ENCODE results near the gene SIPA1L3. TPM values are rescaled to one million over a fixed set of nuclear protein-coding genes. Genes with fewer than 3 reads are reported as not detected.

SIPA1L3 gene
- total and polyA plus RNA-seq, 2 of the 13 experiments (the other 11 are each of a cell fraction or from before 2014, with no cell fraction given): 5.5 to 7.7 TPM

DNA sequence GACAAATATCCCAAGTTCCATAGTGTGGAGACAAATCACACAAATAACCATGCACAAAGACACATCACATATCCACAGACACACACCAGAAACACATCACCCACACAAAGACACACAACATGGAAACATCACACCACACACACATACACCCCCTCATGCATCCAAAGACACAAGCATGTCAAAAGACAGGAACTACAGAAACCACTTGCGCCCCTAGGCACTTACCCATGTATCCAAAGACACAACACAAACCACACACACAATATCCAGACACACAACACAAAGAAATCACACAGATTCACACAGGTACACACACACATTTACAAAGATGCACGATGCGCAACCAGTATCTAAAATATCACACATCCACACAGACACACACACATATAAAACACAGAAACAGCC is 316.1 kb downstream of the SIPA1L3 start:
- WGBS (ENCODE audit: low lambda C conversion rate): 92% methylated on average over 3 of the region's 3 CpGs
- no peak overlapping the region for H3K27ac ChIP-seq (ENCODE audit: extremely low read length, insufficient read depth, low read length)
- intact Hi-C loops (cut with micrococcal nuclease; ENCODE audit: unreplicated experiment) (no loop called here), in situ Hi-C loops (cut with HindIII; ENCODE audit: extremely low pct_ligation_motif_present, low pct_unique_long_range_greater_than_20kb) (no loop called here)
- ChIA-PET CTCF (ENCODE audit: low intra/inter-chr PET ratio, low total read pairs) (no interaction called here), POLR2A (no interaction called here)
- H3K36me3 ChIP-seq (replicated peaks in 1 of 2; ENCODE audit: control insufficient read depth in 1 of 2, insufficient read depth in 2 of 2, low read length in 2 of 2): no peaks in the 10 kb centered on the region
- TF ChIP-seq ERF (CRISPR knock-in tag; IDR thresholded peaks at IDR 0.05) (no peak), ZNF646 (CRISPR knock-in tag; IDR thresholded peaks at IDR 0.05) (peak; percentile 69; the same call in 1 of the 2 replicates), ZNF30 (CRISPR knock-in tag; IDR thresholded peaks at IDR 0.05) (no peak), RBM22 (optimal IDR thresholded peaks at IDR 0.05; ENCODE audit: low read length) (no peak), ZMYM4 (CRISPR knock-in tag; IDR thresholded peaks at IDR 0.05) (no peak), ISX (CRISPR knock-in tag; conservative IDR thresholded peaks at IDR 0.05) (no peak), TSC22D2 (CRISPR knock-in tag; IDR thresholded peaks at IDR 0.05; ENCODE audit: borderline replicate concordance) (no peak), PLSCR1 (CRISPR knock-in tag; IDR thresholded peaks at IDR 0.05; ENCODE audit: borderline replicate concordance) (no peak), ZFP41 (CRISPR knock-in tag; IDR thresholded peaks at IDR 0.05; ENCODE audit: borderline replicate concordance) (no peak), SP4 (CRISPR knock-in tag; IDR thresholded peaks at IDR 0.05) (no peak), ZMAT3 (CRISPR knock-in tag; conservative IDR thresholded peaks at IDR 0.05) (no peak), ZHX1 (CRISPR knock-in tag; IDR thresholded peaks at IDR 0.05; ENCODE audit: low read depth) (no peak), ZNF207 (IDR thresholded peaks at IDR 0.05; ENCODE audit: borderline replicate concordance) (0 out of 2 replicates have a peak, but pooled peaks have one; percentile 10)
- TF ChIP-seq, protein P1, sequence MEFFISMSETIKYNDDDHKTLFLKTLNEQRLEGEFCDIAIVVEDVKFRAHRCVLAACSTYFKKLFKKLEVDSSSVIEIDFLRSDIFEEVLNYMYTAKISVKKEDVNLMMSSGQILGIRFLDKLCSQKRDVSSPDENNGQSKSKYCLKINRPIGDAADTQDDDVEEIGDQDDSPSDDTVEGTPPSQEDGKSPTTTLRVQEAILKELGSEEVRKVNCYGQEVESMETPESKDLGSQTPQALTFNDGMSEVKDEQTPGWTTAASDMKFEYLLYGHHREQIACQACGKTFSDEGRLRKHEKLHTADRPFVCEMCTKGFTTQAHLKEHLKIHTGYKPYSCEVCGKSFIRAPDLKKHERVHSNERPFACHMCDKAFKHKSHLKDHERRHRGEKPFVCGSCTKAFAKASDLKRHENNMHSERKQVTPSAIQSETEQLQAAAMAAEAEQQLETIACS (CRISPR knock-in tag; IDR thresholded peaks at IDR 0.05): no peak
- H4K20me1 ChIP-seq (ENCODE audit: insufficient read depth, low read length): no peaks in the 10 kb centered on the region
- no peak overlapping the region for H3K9ac ChIP-seq (ENCODE audit: insufficient read depth, low read depth, low read length)
- no peak for DNase-seq (ENCODE audit: low spot score)
- no peaks in the 10 kb centered on the region for H3K9me3 ChIP-seq (ENCODE audit: low read length)
- peaks cover 9% of the 10 kb centered on the region for H3K4me1 ChIP-seq (ENCODE audit: insufficient read depth, low read length)
- H3K79me2 ChIP-seq (ENCODE audit: insufficient read depth, low read length): no peaks in the 10 kb centered on the region
- FAIRE-seq: peak; percentile 30
- no TSS peak for BruUV-seq (replicated peaks)
- peak overlapping the region; percentile 92 for H3K4me2 ChIP-seq (ENCODE audit: low read depth, low read length)
- no peak for ATAC-seq
- peaks cover 6 to 14% of the 10 kb centered on the region in 2 experiments; a peak in 3 of 5 replicates for H3K27me3 ChIP-seq (ENCODE audit: control insufficient read depth in 1 of 2, insufficient read depth in 2 of 2, low read length in 2 of 2)
- H2AFZ ChIP-seq (ENCODE audit: low read length): no peak overlapping the region
- peak overlapping the region in 2 of 3 experiments; percentile 75 to 86; a peak in 2 of 6 replicates for H3K4me3 ChIP-seq (replicated peaks in 1 of 3; ENCODE audit: insufficient read depth in 1 of 3, low read depth in 2 of 3, low read length in 3 of 3)
